Activated naive CD4-positive, alpha-beta T cell treated with anti-CD3 and anti-CD28 coated beads, Interleukin-2, amount 10 ng/mL, durations not matched to agents 7 days and 5 days (primary cell): Measurements from ENCODE around the gene MIA2.
"Not testable (repeated sequence)": the region's sequence is repeated elsewhere in the genome, so short reads cannot be mapped to it uniquely, and the experiment has no call there.

Experiments
- CTCF ChIA-PET: fragments of 350-600 bp; sonication (Branson Sonifier 250); formaldehyde crosslinking; loops from one replicate; lab custom pipeline; 2021; ENCODE audit warnings: antibody characterized with exemption; lab: Charles Lee
- DNase-seq: peaks from one replicate; pipeline ENCODE4 v3.0.0-alpha.2; 2020
- H3K27ac Mint-ChIP-seq: one replicate; pipeline ENCODE4 v1.8.0; 2021; ENCODE audit warnings: mild to moderate bottlenecking, moderate library complexity, mixed read lengths
- H3K27me3 Mint-ChIP-seq: one replicate; pipeline ENCODE4 v1.8.0; 2021; ENCODE audit warnings: mild to moderate bottlenecking, mixed read lengths
- H3K36me3 Mint-ChIP-seq: one replicate; pipeline ENCODE4 v1.8.0; 2021; ENCODE audit warnings: mixed read lengths
- H3K4me1 Mint-ChIP-seq: one replicate; pipeline ENCODE4 v1.8.0; 2021; ENCODE audit warnings: mixed read lengths
- H3K4me3 Mint-ChIP-seq: one replicate; pipeline ENCODE4 v1.8.0; 2021; ENCODE audit warnings: mild to moderate bottlenecking, moderate library complexity, mixed read lengths
- H3K9me3 Mint-ChIP-seq: one replicate; pipeline ENCODE4 v1.8.0; 2021; ENCODE audit warnings: mixed read lengths

MIA2 gene

DNA sequence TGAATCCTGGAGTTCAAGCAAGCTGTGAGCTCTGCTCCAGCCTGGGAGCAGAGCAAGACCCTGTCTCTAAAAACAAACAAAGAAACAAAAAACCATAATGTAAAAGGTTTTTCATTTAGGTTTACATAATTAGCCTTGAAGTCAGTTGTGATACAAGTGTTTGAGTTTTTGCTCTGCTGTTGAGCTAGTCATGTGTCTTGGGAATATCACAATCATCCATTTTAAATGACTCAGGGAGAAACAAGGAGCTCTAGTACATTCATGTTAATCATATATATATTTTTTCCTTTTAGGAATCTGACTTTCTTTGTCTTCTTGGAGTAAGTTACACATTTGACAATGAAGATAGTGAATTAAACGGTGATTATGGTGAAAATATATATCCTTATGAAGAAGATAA, 12.9 kb downstream of the MIA2 start:
- CTCF ChIA-PET: interaction anchor here (0.6 kb wide), 1 partner anchor 65 kb away, joined by 3 read pairs; no protein-coding TSS in a partner anchor
- no peaks in the 10 kb centered on the region for H3K36me3 Mint-ChIP-seq
- DNase-seq: no peak
- H3K4me1 Mint-ChIP-seq: no peaks in the 10 kb centered on the region
- H3K27me3 Mint-ChIP-seq: peaks cover 19% of the 10 kb centered on the region
- H3K27ac Mint-ChIP-seq: no peak overlapping the region
- H3K9me3 Mint-ChIP-seq: no peaks in the 10 kb centered on the region
- H3K4me3 Mint-ChIP-seq: no peak overlapping the region

DNA sequence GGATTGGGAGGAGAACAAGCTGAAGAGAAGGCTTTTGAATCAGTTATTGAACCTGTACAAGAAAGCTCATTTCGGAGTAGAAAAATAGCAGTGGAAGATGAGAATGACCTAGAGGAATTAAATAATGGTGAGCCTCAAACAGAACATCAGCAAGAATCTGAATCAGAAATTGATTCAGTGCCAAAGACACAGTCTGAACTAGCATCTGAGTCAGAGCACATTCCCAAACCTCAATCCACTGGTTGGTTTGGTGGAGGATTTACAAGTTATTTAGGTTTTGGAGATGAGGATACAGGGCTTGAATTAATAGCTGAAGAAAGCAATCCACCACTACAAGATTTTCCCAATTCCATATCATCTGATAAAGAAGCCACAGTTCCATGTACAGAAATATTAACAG, 13.5 kb downstream of the MIA2 start:
- Mint-ChIP-seq H3K27ac (no peak overlapping the region), H3K36me3 (no peaks in the 10 kb centered on the region), H3K9me3 (no peaks in the 10 kb centered on the region), H3K4me3 (no peak overlapping the region), H3K27me3 (peaks cover 20% of the 10 kb centered on the region), H3K4me1 (no peaks in the 10 kb centered on the region)
- CTCF ChIA-PET: interaction anchor here (0.6 kb wide), 1 partner anchor 64 kb away, joined by 3 read pairs; no protein-coding TSS in a partner anchor
- DNase-seq: no peak

DNA sequence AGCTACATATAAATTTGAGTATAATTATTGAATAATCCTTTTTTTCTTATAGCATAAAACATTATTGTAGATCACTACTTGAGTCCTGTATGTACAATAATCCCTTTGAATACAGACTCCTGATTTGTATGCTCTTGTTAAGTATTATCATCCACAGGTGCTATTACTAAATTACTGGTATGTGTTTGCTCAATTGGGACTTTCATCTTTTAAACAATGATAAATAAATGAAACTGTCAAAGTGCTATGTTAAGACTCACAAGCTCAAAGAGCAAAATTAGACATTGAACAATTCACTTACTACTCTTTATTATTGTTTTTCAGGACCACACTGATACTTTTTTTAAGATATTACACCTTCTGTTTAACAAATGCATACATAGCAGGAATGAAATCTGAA, 17.8 kb downstream of the MIA2 start:
- no peak for DNase-seq
- CTCF ChIA-PET: no interaction called here
- Mint-ChIP-seq H3K27me3 (peaks cover 21% of the 10 kb centered on the region), H3K27ac (no peak overlapping the region), H3K36me3 (no peaks in the 10 kb centered on the region), H3K4me3 (no peak overlapping the region), H3K4me1 (no peaks in the 10 kb centered on the region), H3K9me3 (no peaks in the 10 kb centered on the region)

DNA sequence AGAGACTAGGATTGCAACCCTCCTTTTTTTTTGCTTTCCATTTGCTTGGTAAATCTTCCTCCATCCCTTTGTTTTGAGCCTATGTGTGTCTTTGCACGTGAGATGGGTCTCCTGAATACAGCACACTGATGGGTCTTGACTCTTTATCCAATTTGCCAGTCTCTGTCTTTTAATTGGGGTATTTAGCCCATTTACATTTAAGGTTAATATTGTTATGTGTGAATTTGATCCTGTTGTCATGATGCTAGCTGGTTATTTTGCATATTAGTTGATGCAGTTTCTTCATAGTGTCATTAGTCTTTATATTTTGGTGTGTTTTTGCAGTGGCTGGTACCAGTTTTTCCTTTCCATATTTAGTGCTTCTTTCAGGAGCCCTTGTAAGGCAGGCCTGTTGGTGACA, 23.7 kb downstream of the MIA2 start:
- peaks cover 10% of the 10 kb centered on the region for H3K27me3 Mint-ChIP-seq
- H3K4me1 Mint-ChIP-seq, DNase-seq, H3K4me3 Mint-ChIP-seq, H3K27ac Mint-ChIP-seq, H3K36me3 Mint-ChIP-seq: not testable (repeated sequence)
- CTCF ChIA-PET: interaction anchor here (0.7 kb wide), 1 partner anchor 27 kb away, joined by 3 read pairs; no protein-coding TSS in a partner anchor
- peaks cover 17% of the 10 kb centered on the region for H3K9me3 Mint-ChIP-seq

DNA sequence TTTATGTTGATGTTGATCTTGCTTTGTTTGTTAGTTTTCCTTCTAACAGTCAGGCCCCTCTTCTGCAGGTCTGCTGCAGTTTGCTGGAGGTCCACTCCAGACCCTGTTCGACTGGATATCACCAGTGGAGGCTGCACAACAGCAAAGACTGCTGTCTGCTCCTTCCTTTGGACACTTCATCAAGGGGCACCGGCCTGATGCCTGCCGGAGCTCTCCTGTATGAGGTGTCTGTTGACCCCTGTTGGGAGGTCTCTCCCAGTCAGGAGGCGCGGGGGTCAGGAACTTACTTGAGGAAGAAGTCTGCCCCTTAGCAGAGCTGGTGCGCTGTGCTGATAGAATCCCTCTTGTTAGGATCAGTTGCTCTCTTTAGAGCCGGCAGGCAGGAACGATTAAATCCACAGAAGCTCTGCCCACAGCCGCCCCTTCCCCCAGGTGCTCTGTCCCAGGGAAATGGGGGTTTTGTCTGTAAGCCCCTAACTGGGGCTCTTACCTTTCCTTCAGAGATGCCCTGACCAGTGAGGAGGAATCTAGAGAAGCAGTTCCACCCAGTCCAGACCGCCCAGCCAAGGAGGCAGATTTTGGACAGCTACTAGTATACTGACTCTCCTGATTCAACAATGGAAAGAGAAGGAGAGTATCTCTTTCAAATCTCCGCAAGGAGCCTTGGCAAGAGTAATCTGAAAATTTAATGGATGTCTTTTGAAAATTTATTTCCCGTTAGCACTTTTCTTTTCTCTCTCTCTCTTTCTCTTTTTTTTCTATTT, 25.2 kb downstream of the MIA2 start:
- CTCF ChIA-PET: interaction anchor here (1.5 kb wide), 1 partner anchor 27 kb away, joined by 4 read pairs; no protein-coding TSS in a partner anchor
- DNase-seq: no peak
- H3K27me3 Mint-ChIP-seq: peaks cover 10% of the 10 kb centered on the region
- no peak overlapping the region for H3K4me3 Mint-ChIP-seq
- H3K27ac Mint-ChIP-seq: no peak overlapping the region
- peaks cover 17% of the 10 kb centered on the region for H3K9me3 Mint-ChIP-seq
- H3K36me3 Mint-ChIP-seq: peaks cover 10% of the 10 kb centered on the region
- H3K4me1 Mint-ChIP-seq: no peaks in the 10 kb centered on the region

DNA sequence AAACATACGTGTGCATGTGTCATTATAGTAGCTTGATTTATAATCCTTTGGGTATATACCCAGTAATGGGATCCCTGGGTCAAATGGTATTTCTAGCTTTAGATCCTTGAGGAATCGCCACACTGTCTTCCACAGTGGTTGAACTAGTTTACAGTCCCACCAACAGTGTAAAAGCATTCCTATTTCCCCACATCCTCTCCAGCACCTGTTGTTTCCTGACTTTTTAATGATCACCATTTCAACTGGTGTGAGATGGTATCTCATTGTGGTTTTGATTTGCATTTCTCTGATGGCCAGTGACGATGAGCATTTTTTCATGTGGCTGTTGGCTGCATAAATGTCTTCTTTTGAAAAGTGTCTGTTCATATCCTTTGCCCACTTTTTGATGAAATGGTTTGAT, 26.4 kb downstream of the MIA2 start:
- H3K27ac Mint-ChIP-seq: not testable (repeated sequence)

DNA sequence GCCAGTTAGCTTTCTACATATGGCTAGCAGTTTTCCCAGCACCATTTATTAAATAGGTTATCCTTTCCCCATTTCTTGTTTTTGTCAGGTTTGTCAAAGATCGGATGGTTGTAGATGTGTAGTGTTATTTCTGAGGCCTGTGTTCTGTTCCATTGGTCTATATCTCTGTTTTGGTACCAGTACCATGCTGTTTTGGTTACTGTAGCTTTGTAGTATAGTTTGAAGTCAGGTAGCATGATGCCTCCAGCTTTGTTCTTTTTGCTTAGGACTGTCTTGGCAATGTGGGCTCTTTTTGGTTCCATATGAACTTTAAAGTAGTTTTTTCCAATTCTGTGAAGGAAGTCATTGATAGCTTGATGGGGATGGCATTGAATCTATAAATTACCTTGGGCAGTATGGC, 28.5 kb downstream of the MIA2 start:
- Mint-ChIP-seq H3K4me1 (peaks cover 15% of the 10 kb centered on the region), H3K27me3 (peaks cover 10% of the 10 kb centered on the region), H3K36me3 (peaks cover 10% of the 10 kb centered on the region), H3K9me3 (peaks cover 17% of the 10 kb centered on the region)
- CTCF ChIA-PET: interaction anchor here (0.6 to 1.2 kb wide), 2 partner anchors 25 to 166 kb away, joined by 3 read pairs; no protein-coding TSS in a partner anchor
- H3K4me3 Mint-ChIP-seq, H3K27ac Mint-ChIP-seq, DNase-seq: not testable (repeated sequence)

More for the DNA sequence above, 26.4 kb downstream of the MIA2 start:
- CTCF ChIA-PET, H3K4me3 Mint-ChIP-seq, H3K4me1 Mint-ChIP-seq, DNase-seq: not testable (repeated sequence)
- Mint-ChIP-seq H3K27me3 (peaks cover 10% of the 10 kb centered on the region), H3K9me3 (peaks cover 17% of the 10 kb centered on the region), H3K36me3 (peaks cover 10% of the 10 kb centered on the region)

DNA sequence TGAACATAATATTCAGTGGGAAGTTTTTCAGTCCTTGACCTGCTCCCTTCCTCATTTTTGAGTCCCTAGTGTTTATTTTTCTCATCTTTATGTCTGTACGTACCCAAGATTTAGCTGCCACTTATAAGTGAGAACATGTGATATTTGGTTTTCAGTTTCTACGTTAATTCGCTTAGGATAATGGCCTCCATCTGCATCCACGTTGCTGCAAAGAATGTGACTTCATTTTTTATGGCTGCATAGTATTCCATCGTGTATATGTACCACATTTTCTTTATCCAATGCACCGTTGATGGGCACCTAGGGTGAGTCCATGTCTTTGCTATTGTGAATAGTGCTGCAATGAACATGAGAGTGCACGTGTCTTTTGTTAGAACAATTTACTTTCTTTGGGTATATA, 30.3 kb downstream of the MIA2 start:
- DNase-seq: no peak
- Mint-ChIP-seq H3K4me3 (no peak overlapping the region), H3K27ac (no peak overlapping the region), H3K27me3 (peaks cover 3% of the 10 kb centered on the region), H3K36me3 (peaks cover 13% of the 10 kb centered on the region), H3K4me1 (peaks cover 28% of the 10 kb centered on the region), H3K9me3 (peaks cover 10% of the 10 kb centered on the region)
- CTCF ChIA-PET: no interaction called here

DNA sequence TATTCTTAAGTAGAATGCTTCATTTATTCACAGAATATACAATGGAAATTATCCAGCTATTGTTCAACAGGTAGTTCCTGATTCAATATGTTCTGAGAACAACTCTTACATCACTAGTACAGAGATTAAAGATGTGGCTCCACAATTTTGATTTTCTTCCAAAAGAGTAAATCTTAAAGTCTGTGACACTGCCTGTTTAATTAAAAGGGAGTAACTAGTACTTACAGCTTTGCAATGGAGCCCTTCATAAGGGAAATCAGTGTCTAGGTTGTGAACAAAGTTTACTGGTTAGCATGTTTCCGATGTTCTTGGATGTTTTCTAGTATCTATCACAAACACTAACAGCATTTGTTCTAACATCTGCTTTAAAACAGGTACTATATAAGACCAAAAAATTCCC, 30.8 kb downstream of the MIA2 start:
- H3K9me3 Mint-ChIP-seq: peaks cover 10% of the 10 kb centered on the region
- DNase-seq: no peak
- H3K36me3 Mint-ChIP-seq: peaks cover 16% of the 10 kb centered on the region
- H3K27ac Mint-ChIP-seq: no peak overlapping the region
- no peak overlapping the region for H3K4me3 Mint-ChIP-seq
- H3K4me1 Mint-ChIP-seq: peaks cover 33% of the 10 kb centered on the region
- H3K27me3 Mint-ChIP-seq: no peaks in the 10 kb centered on the region
- CTCF ChIA-PET: no interaction called here

DNA sequence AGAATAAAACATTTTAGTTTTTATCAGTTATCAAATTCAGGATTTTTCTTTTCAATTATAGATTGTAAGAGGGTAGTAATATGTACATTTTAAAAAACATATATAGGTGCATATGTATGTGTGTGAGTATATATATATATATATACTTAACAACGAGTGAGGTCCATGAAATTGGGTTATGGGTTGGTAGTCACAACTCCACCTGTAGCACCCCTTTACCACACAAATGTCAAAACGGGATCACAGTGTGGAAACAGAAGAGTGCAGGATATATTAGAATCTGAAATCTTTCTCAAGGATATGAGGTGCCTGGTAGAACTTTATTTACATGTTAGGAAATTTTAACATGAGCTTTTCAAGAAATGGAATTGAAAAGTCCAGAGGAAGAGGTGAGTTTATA, 31.3 kb downstream of the MIA2 start:
- H3K4me3 Mint-ChIP-seq: peak overlapping the region; percentile 50
- peaks cover 10% of the 10 kb centered on the region for H3K9me3 Mint-ChIP-seq
- H3K27ac Mint-ChIP-seq: no peak overlapping the region
- peaks cover 38% of the 10 kb centered on the region for H3K4me1 Mint-ChIP-seq
- no peak for DNase-seq
- CTCF ChIA-PET: no interaction called here
- H3K27me3 Mint-ChIP-seq: no peaks in the 10 kb centered on the region
- peaks cover 18% of the 10 kb centered on the region for H3K36me3 Mint-ChIP-seq

DNA sequence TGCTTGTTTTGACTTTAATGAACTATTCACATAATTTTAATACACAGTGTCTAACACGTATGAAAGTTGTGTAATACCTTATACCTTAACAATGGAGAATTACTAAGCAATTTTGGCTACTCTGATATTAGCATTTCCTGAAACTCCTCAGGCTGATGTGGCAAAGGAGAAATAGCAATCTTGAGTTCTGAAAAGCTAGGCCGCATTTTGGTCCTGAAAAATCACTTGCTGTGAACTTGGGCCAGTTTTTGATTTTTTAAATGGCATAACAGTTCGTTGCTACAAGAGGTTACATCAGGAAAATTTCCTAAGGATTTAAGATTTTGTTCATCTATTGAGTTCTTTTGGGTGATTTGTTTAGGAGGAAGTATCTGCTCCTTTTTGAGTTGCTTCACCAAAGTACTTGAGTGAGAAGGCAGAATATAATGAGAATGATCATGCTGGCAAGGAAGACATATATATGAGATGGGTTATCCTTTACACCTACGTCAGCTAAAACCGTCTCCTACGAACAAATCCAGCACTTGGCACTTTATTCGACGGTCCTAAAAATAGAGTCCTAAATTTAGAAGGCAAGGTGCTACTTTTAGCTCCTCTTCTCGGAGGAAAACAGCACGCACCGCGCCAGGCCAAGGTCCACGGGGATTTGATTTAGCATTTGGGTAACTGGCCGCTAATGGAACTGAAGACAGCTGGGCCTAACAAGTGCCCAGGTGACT, 32.2 kb downstream of the MIA2 start:
- H3K27me3 Mint-ChIP-seq: no peaks in the 10 kb centered on the region
- H3K9me3 Mint-ChIP-seq: peaks cover 7% of the 10 kb centered on the region
- H3K4me1 Mint-ChIP-seq: peaks cover 47% of the 10 kb centered on the region
- CTCF ChIA-PET: interaction anchor here (1.7 kb wide), 1 partner anchor 35 kb away, joined by 4 read pairs; no protein-coding TSS in a partner anchor
- H3K36me3 Mint-ChIP-seq: peaks cover 27% of the 10 kb centered on the region
- no peak for DNase-seq
- H3K27ac Mint-ChIP-seq: peak overlapping the region; percentile 94
- peak overlapping the region; percentile 91 for H3K4me3 Mint-ChIP-seq

DNA sequence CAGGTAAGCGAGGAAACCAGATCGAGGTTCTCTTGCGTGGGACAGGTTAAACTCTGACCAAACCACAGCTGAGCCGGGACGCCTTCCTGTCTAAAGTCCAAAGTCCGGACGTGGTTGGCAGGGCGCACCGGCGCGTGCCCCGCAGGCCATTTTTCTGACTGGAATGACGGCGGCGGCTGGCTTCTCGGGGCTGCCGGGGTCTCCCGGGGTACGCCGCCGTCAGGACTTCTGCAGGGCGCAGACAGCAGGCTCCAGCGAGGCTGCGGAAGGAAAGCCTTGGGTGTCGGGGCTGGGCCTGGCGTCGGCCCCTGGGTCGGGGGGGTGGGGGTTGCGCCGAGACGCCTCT, 32.8 kb downstream of the MIA2 start:
- CTCF ChIA-PET: interaction anchor here (1.7 kb wide), 2 partner anchors 35 to 165 kb away, joined by 4 to 5 read pairs; partner anchors contain the start of gene FBXO33
- peaks cover 4% of the 10 kb centered on the region for H3K9me3 Mint-ChIP-seq
- H3K4me1 Mint-ChIP-seq: peaks cover 52% of the 10 kb centered on the region
- H3K27ac Mint-ChIP-seq: peak overlapping the region; percentile 94
- no peaks in the 10 kb centered on the region for H3K27me3 Mint-ChIP-seq
- DNase-seq: no peak
- H3K4me3 Mint-ChIP-seq: peak overlapping the region; percentile 91
- H3K36me3 Mint-ChIP-seq: peaks cover 32% of the 10 kb centered on the region

DNA sequence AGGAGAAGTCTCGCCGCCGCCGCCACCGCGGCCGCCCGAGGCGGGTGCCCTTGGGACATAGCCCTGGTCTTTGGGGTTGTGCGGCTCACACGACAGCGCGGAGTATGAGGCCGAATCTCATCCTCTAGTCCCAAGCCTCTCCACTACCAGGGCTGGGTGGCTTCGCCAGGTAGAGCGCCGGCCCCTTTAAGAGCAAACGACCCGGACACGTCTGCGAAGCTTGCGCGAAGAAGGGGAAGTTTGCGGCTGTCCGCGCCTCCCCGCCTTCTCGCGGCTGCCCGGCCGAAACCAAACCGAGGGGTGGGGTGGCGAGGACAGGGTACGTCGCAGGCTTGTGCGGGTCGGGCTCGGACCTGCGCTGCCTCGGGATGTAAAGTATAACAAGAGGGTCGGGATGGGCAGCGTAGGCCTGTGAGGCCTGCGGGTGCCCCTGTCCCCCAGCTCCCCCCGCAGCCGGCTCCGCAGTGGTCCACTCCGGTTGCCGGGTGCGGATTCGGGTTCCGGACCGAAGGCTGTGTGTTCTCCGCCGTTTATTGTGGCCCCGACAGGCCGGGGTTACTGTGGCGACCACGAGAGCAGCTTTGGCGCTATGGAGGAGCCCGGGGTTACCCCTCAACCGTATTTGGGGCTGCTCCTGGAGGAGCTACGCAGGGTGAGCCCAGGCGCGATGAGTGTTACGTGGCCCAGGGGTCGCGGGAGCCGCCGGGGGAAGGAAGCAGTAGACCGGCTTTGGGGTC, 33.3 kb downstream of the MIA2 start:
- Mint-ChIP-seq H3K27me3 (no peaks in the 10 kb centered on the region), H3K4me1 (peaks cover 57% of the 10 kb centered on the region)

DNA sequence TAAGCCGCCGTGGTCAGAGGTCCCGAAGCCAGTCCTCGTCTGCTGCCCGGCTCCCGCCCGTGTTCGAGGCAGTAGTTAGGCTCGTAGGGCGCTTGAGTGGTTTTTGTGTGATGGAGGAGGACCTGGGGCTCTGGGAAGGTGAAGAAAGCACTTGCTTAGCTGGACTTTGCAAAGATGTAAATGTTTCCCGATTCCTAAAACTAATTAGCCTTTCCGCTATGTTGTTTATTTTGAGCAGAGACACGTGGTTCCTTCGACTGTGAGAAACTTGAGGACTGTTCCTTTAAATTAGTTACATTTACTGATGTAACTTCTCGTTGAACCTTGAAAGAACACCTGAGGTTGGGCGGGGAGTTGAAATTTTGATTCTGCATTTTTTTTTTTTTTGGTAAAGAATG, 33.9 kb downstream of the MIA2 start:
- Mint-ChIP-seq H3K27me3 (no peaks in the 10 kb centered on the region), H3K4me1 (peaks cover 57% of the 10 kb centered on the region), H3K9me3 (peaks cover 4% of the 10 kb centered on the region), H3K27ac (peak overlapping the region; percentile 94), H3K4me3 (peak overlapping the region; percentile 91), H3K36me3 (peaks cover 30% of the 10 kb centered on the region)
- DNase-seq: peak; percentile 29
- CTCF ChIA-PET: interaction anchor here (1.1 to 1.7 kb wide), 2 partner anchors 164 to 167 kb away, joined by 3 to 5 read pairs; partner anchors contain the start of gene FBXO33

More for the DNA sequence above, 33.3 kb downstream of the MIA2 start:
- peaks cover 7% of the 10 kb centered on the region for H3K9me3 Mint-ChIP-seq
- H3K27ac Mint-ChIP-seq: peak overlapping the region; percentile 94
- H3K4me3 Mint-ChIP-seq: peak overlapping the region; percentile 91
- peaks cover 34% of the 10 kb centered on the region for H3K36me3 Mint-ChIP-seq
- peak; percentile 84 for DNase-seq
- CTCF ChIA-PET: interaction anchor here (1.1 to 1.7 kb wide), 3 partner anchors 36 to 168 kb away, joined by 3 to 5 read pairs (median 4); partner anchors contain the start of gene FBXO33
